A549 (cell line): ENCODE measurements around the gene TKFC. TPM values are rescaled to one million over a fixed set of nuclear protein-coding genes. Genes with fewer than 3 reads are reported as not detected.

Experiments used
- ATAC-seq, 2 experiments: fragments of 200-7000 bp in 1 of 2; fragments of >200 bp in 1 of 2; cut with Nextera tagmentation in 1 of 2; cut with Tn5 transposase in 1 of 2; 3 replicates each; pipeline versions ENCODE4 v1.8.0 to v1.9.1; 2018 to 2020; ENCODE audit warnings: mild to moderate bottlenecking in 1 of 2, moderate library complexity in 1 of 2
- CTCF ChIA-PET: fragments of 300-600 bp; sonication (Branson Sonifier 250); formaldehyde crosslinking; extraction: SDS; loops from one replicate; lab custom pipeline; 2021; ENCODE audit warnings: antibody characterized with exemption, inconsistent platforms; lab: Yijun Ruan, JAX
- POLR2A ChIA-PET: fragments of 350-600 bp; formaldehyde crosslinking; extraction: SDS; loops from one replicate; lab custom pipeline; 2021; ENCODE audit warnings: antibody characterized with exemption, inconsistent platforms; lab: Yijun Ruan, JAX
- DNase-seq, 2 experiments: peaks; one replicate each; pipeline versions ENCODE4 v3.0.0 to v3.0.0-alpha.2; 2011 to 2016; ENCODE audit warnings: low read depth in 1 of 2, low spot score in 1 of 2
- FAIRE-seq: peaks from 2 replicates; lab custom pipeline; 2011; peaks lifted over from hg19 to GRCh38; lab: Jason Lieb, UNC
- H3K27ac ChIP-seq, 2 experiments: fragments of >200 bp; sonication (Bioruptor Twin); formaldehyde crosslinking; 3 replicates each; pipeline ENCODE4 v1.5.1; 2016 to 2017
- H3K4me1 ChIP-seq: fragments of >200 bp; sonication (Bioruptor Twin); formaldehyde crosslinking; 3 replicates; pipeline ENCODE4 v1.6.1; 2016
- H3K4me2 ChIP-seq: fragments of >200 bp; sonication (Bioruptor Twin); formaldehyde crosslinking; 3 replicates; pipeline ENCODE4 v1.6.1; 2016
- H3K4me3 ChIP-seq: fragments of >200 bp; sonication (Bioruptor Twin); formaldehyde crosslinking; 3 replicates; pipeline ENCODE4 v1.5.1; 2016
- H3K9me3 ChIP-seq: fragments of >200 bp; sonication (Bioruptor Twin); formaldehyde crosslinking; 3 replicates; pipeline ENCODE4 v1.6.1; 2016
- ELK1 ChIP-seq: fragments of 150-350 bp; IDR thresholded peaks from 2 replicates; pipeline ENCODE4 v1.6.1; 2014; ENCODE audit warnings: low read depth, mild to moderate bottlenecking, low read length
- EP300 ChIP-seq, 2 experiments: fragments of >200 bp; sonication (Bioruptor Twin); formaldehyde crosslinking; IDR thresholded peaks; 2 replicates in 1 of 2; 3 replicates in 1 of 2; pipeline ENCODE4 v1.6.1; 2016 to 2017
- ESRRA ChIP-seq: fragments of 150-350 bp; IDR thresholded peaks from 2 replicates; pipeline ENCODE4 v1.6.1; 2014; ENCODE audit warnings: mild to moderate bottlenecking, low read length, borderline replicate concordance
- FOXS1 ChIP-seq: fragments of 250-450 bp; sonication (Bioruptor Pico); IDR thresholded peaks from 2 replicates; pipeline ENCODE4 v1.5.0; 2020; ENCODE audit warnings: mild to moderate bottlenecking, moderate library complexity
- HDAC2 ChIP-seq: fragments of 200-600 bp; sonication (generic); IDR thresholded peaks from 2 replicates; pipeline ENCODE4 v1.6.1; 2016
- HMGXB4 ChIP-seq: fragments of 250-450 bp; sonication (Bioruptor Pico); IDR thresholded peaks from 2 replicates; pipeline ENCODE4 v1.5.0; 2021; ENCODE audit warnings: mild to moderate bottlenecking, moderate library complexity, borderline replicate concordance
- HOXA7 ChIP-seq: fragments of 250-450 bp; sonication (Bioruptor Pico); IDR thresholded peaks from 2 replicates; pipeline ENCODE4 v1.5.0; 2020; ENCODE audit warnings: mild to moderate bottlenecking, moderate library complexity
- HOXB13 ChIP-seq: fragments of 250-450 bp; sonication (Bioruptor Pico); IDR thresholded peaks from 2 replicates; pipeline ENCODE4 v1.5.0; 2020; ENCODE audit warnings: low read depth, mild to moderate bottlenecking, moderate library complexity
- JUNB ChIP-seq: fragments of >200 bp; sonication (Bioruptor Twin); formaldehyde crosslinking; IDR thresholded peaks from 2 replicates; pipeline ENCODE4 v1.6.1; 2016
- MAZ ChIP-seq: fragments of 150-350 bp; IDR thresholded peaks from 2 replicates; pipeline ENCODE4 v1.6.1; 2014; ENCODE audit warnings: antibody characterized with exemption, low read depth, low read length, borderline replicate concordance
- POLR2AphosphoS2 ChIP-seq: conservative IDR thresholded peaks from 2 replicates; pipeline ENCODE4 v1.6.1; 2012; ENCODE audit warnings: low read length, improper control_type of control experiment, inconsistent platforms
- RCOR1 ChIP-seq: fragments of 150-350 bp; IDR thresholded peaks from 2 replicates; pipeline ENCODE4 v1.6.1; 2014; ENCODE audit warnings: antibody characterized with exemption, low read length, low read depth
- RFX5 ChIP-seq: fragments of 450-650 bp; IDR thresholded peaks from 2 replicates; pipeline ENCODE4 v1.7.1; 2014; ENCODE audit warnings: antibody characterized with exemption, mild to moderate bottlenecking, moderate library complexity
- SREBF2 ChIP-seq: fragments of 450-650 bp; IDR thresholded peaks from 2 replicates; pipeline ENCODE4 v1.6.1; 2014; ENCODE audit warnings: mild to moderate bottlenecking, moderate library complexity
- ZC3H11A ChIP-seq: fragments of 450-650 bp; IDR thresholded peaks from 2 replicates; pipeline ENCODE4 v1.6.1; 2014; ENCODE audit warnings: antibody characterized with exemption, mild to moderate bottlenecking
- ZFP36 ChIP-seq: fragments of 450-650 bp; IDR thresholded peaks from 2 replicates; pipeline ENCODE4 v1.6.1; 2014; ENCODE audit warnings: borderline replicate concordance; ENCODE audit not compliant: partially characterized antibody
- ZNF302 ChIP-seq: fragments of 250-450 bp; sonication (Bioruptor Pico); IDR thresholded peaks from 2 replicates; pipeline ENCODE4 v1.9.0; 2021; ENCODE audit warnings: inconsistent platforms, mild to moderate bottlenecking, moderate library complexity
- WGBS: methylation state at CpG from one replicate; pipeline ENCODE4 v1.1.6; 2017; ENCODE audit errors: missing lambda C conversion rate; 5-methylcytosine and 5-hydroxymethylcytosine counted together
- polyA plus RNA-seq, 4 experiments: library from polyadenylated mRNA; depleted of rRNA in 3 of 4; stranded (reverse); fragments of >200 nt; fragmentation: RNase III in 1 of 4; extraction: RNeasy Plus Mini Kit Qiagen cat#74134 plus additional on column Dnase treatment in 1 of 4; gene quantifications; 2 replicates in 3 of 4; 3 replicates in 1 of 4; pipeline ENCODE4 v1.2.3, GENCODE V29; 2011 to 2017
- TF ChIP-seq, protein P1 (sequence below): fragments of 200-600 bp; sonication (generic); IDR thresholded peaks from 2 replicates; pipeline ENCODE4 v1.6.1; 2016; ENCODE audit warnings: antibody characterized with exemption, mild to moderate bottlenecking, moderate library complexity
- TF ChIP-seq, protein P2 (sequence below): IDR thresholded peaks from 2 replicates; pipeline ENCODE4 v1.6.1; 2012

The TKFC gene
- polyA plus RNA-seq, 2 of the 4 experiments (the other 2 are of a cell fraction), result 46.5 to 48.7 TPM

DNA sequence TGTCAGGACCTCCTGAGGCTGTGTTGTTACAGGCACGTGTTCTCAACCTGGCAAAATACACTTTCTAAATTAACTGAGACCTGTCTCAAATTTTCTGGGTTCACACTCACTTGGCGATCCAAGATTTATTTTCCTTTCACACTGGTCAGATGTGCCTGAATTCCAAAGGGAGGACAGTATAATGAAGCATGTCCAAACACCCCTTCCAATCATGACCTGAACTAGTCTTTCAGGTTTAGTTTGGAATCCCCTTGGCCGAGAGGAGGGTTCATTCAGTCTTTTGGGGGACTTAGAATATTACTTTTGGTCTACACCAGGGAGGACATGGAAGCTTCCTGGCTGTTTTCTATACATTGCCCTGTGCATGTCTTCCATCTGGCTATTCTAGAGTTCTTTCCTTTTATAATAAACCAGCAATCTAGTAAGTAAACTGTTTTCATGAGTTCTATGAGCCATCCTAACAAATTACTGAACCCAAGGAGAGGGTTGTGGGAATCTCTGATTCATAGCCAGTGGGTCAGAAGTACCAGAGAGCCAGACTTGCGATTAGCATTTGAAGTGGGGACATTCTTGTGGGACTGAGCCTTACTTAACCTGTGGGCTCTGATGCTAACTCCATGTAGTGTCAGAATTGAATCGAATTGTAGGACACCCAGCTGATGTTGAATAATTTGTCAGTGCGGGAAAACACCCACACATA is 44.6 kb downstream of the TKFC start:
- FAIRE-seq (no peak), ATAC-seq (0 out of 6 replicates have a peak, but pooled peaks of 1 of the 2 experiments have one; percentile 22), DNase-seq (no peak)
- CTCF ChIA-PET, result interaction anchor here (0.9 to 17.4 kb wide), 4 partner anchors 8 to 39 kb away, joined by 3 to 552 read pairs (median 262); partner anchors contain the start of genes CYB561A3, DDB1, TKFC and TMEM138
- POLR2A ChIA-PET, result interaction anchor here (1.5 to 4.0 kb wide), 3 partner anchors 16 to 44 kb away, joined by 5 to 36 read pairs (median 22); partner anchors contain the start of genes CYB561A3, DDB1, TKFC and TMEM138
- Histone ChIP-seq H3K4me3 (no peak overlapping the region), H3K27ac (peak overlapping the region; percentile 76 to 87; a peak in 5 of 6 replicates), H3K9me3 (no peaks in the 10 kb centered on the region), H3K4me2 (peak overlapping the region; percentile 64; the same call in 2 of the 3 replicates), H3K4me1 (peaks cover 20% of the 10 kb centered on the region)
- TF ChIP-seq JUNB (no peak), EP300 (IDR thresholded peaks at IDR 0.05) (no peak), POLR2AphosphoS2 (no peak), ZFP36 (no peak), RFX5 (no peak), ZNF302 (CRISPR knock-in tag) (no peak), MAZ (no peak), ELK1 (no peak), SREBF2 (no peak), ZC3H11A (no peak), RCOR1 (no peak), ESRRA (no peak), HOXB13 (CRISPR knock-in tag) (no peak), FOXS1 (CRISPR knock-in tag) (no peak), HMGXB4 (CRISPR knock-in tag) (no peak), HOXA7 (CRISPR knock-in tag) (no peak), HDAC2 (no peak)
- TF ChIP-seq, protein P1, sequence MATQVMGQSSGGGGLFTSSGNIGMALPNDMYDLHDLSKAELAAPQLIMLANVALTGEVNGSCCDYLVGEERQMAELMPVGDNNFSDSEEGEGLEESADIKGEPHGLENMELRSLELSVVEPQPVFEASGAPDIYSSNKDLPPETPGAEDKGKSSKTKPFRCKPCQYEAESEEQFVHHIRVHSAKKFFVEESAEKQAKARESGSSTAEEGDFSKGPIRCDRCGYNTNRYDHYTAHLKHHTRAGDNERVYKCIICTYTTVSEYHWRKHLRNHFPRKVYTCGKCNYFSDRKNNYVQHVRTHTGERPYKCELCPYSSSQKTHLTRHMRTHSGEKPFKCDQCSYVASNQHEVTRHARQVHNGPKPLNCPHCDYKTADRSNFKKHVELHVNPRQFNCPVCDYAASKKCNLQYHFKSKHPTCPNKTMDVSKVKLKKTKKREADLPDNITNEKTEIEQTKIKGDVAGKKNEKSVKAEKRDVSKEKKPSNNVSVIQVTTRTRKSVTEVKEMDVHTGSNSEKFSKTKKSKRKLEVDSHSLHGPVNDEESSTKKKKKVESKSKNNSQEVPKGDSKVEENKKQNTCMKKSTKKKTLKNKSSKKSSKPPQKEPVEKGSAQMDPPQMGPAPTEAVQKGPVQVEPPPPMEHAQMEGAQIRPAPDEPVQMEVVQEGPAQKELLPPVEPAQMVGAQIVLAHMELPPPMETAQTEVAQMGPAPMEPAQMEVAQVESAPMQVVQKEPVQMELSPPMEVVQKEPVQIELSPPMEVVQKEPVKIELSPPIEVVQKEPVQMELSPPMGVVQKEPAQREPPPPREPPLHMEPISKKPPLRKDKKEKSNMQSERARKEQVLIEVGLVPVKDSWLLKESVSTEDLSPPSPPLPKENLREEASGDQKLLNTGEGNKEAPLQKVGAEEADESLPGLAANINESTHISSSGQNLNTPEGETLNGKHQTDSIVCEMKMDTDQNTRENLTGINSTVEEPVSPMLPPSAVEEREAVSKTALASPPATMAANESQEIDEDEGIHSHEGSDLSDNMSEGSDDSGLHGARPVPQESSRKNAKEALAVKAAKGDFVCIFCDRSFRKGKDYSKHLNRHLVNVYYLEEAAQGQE, result no peak
- TF ChIP-seq, protein P2, sequence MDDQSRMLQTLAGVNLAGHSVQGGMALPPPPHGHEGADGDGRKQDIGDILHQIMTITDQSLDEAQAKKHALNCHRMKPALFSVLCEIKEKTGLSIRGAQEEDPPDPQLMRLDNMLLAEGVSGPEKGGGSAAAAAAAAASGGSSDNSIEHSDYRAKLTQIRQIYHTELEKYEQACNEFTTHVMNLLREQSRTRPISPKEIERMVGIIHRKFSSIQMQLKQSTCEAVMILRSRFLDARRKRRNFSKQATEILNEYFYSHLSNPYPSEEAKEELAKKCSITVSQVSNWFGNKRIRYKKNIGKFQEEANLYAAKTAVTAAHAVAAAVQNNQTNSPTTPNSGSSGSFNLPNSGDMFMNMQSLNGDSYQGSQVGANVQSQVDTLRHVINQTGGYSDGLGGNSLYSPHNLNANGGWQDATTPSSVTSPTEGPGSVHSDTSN, result no peak
- WGBS, result 92% methylated on average over 6 of the region's 6 CpGs
